Inferior parietal cortex (tissue), 1 donor: ENCODE results near the gene SLC9A4.
"Not testable (repeated sequence)": the region's sequence is repeated elsewhere in the genome, so short reads cannot be mapped to it uniquely, and the experiment has no call there.

ENCODE experiments used
- DNase-seq: peaks from one replicate; pipeline ENCODE4 v3.0.0-alpha.2; 2016; ENCODE audit errors: extremely low spot score

Gene SLC9A4

DNA sequence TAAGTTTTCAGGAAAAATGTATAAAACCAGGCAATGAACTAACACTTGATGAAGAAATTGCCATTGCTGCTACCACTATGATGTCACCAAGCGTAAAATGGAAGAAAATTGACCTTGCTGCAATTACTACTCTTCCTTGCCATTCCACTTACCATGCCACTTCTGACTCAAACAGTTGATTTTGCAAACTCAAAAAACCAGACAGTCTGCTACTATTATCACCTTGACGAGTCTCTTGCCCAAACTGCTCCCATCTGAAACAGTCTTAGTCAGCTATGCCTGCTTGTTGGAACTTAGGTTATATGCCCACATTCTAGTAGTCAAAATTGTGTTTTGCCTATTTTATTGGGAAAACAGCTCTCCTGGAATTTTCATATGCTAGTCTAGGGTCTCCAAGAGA lies 74.4 kb downstream of the SLC9A4 start:
- DNase-seq, result no peak

DNA sequence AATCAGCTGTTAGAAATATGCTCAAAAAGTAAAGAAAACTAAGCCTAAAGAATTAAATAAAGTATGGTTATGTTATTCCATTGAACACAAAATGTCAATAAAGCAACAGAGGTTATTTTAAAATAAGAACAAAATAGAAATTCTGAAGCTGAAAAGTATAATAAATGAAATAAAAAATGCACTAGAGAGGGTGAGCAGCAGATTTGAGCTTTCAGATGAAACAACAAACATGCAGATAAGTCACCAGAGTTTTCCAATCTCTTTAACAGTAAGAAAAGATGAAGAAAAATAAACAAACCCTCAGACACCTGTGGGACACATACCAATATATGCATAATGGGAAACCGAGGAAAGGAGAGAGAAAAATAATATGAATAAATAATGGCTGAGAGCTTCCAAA lies 76.0 kb downstream of the SLC9A4 start:
- DNase-seq, result no peak

DNA sequence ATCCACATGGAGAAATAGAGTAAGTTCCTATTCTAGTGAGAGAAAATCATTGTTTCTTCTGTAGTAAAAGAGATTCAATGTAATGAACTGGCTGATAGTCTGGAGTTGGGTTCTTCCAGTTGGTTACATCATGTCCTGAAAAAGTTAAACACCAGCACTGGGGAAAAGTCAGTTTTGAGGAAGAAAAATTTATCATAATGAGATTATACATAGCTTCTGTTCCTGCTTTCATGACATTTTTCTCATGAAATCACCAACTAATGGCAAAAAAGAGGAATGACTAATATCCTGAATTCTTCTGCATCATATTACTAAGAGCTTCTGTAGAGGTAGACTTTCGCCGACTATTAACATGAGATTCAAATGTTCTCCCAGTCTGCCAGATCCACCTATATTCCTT lies 77.1 kb downstream of the SLC9A4 start:
- DNase-seq, result no peak

DNA sequence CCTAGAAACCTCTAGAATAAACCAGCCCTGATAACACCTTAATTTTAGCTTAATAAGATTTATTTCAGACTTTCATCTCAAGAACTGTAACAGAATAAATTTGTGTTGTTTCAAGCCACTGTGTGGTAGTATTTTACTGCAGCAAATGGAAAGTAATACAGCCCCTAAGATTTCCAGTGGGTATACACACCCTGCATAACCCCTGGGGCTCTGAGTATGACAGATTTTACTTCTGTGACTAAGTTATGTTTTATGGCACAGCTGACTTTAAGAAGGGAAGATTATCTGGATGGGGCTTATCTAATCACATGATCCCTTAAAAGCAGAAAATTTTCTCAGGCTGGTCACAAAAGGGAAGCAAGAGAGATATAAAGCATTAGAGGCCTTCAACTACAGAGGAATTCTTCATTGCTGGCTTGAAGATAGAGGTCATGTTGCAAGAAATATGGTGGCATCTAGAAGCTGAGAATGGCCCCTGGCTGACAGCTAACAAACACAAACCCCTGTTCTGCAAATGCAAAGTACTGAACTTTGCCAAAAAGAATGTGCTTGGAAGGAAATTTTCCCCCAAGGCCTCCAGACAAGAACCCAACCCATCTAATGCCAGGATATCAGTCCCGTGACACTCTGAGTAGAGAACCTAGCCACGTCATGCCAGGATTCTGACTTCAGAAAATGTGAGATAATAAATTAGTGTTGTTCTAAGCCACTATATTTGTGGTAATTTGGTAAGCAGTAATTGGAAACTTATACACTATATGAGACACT lies 78.5 kb downstream of the SLC9A4 start:
- no peak for DNase-seq

DNA sequence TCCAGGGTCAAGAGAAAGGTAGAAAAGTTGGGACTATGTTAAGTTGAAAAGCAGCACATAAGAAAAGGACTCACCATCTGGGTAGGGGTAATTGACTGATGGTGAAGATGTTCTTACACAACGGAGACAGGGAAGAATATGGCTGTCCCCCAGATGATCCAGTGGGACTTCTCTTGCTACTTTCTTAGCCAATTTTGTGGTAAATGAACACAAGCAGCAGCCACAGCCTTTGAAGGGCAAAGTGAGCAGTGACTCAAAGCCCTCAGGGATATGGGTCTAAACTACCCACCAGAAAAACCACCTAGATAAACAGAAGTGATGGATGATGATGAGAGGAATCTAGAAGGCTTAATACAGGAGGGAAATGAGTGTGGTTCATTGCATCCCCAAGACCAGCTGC lies 80.6 kb downstream of the SLC9A4 start:
- DNase-seq, result no peak

DNA sequence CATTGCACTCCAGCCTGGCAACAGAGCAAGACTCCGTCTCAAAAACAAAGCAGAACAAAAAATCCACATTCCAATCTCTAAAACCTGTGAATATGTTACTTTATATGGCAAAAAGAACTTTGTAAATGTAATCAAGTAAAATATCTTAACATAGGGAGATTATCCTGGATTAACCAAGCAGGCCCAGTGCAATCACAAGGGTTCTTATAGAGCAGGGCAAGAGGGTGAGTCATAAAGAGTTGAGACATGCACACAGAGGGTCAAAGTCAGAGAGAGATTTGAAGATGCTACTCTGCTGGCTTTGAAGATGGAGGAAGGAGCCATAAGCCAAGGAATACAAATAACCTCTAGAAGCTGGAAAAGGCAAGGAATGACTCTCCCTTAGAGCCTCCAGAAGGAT lies 85.4 kb downstream of the SLC9A4 start:
- DNase-seq, result no peak

DNA sequence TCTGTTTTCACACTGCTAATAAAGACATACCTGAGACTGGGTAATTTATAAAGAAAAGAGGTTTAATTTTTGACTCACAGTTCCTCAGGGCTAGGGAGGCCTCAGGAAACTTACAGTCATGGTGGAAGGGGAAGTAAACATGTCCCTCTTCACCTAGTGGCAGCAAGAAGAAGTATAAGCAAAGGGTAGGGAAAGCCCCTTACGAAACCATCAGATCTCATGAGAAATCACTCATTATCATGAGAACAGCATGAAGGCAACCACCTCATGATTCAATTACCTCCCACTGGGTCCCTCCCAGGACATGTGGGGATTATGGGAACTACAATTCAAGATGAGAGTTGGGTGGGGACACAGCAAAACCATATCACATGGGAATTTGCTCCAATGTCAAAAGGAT lies 89.5 kb downstream of the SLC9A4 start:
- not testable (repeated sequence) for DNase-seq

DNA sequence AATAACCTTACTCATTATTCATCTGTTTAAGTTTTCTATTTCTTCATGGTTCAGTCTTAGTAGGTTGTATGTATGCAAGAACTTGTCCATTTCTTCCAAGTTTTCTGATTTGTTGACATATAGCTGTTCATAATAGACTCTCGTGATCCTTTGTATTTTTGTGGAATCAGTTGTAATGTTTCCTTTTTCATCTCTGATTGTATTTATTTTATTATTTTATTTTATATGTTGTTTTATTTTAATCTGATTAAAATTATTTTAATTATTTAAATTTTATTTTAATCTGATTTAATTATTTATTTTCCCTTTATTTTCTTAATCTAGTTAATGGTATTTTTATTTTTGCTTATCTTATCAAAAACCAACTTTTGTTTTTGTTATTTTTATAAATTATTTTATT lies 102.9 kb downstream of the SLC9A4 start:
- no peak for DNase-seq

DNA sequence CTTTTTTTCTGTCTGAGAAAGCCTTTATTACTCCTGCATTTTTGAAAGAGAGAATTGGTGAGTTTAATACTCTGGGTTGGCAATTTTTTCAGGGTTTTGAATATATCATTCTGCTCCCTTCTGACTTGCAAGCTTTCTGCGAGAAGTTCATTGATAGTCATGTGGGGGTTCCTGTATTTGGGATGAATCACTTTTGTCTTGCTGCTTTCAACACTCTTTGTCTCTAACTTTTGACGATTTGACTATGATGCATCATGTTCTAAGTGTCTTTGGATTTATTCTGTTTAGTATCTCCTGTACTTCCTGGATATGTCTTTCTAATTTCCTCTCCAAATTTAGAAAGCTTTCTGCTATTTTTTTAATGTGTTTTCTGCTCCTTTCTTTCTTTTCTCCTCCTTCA lies 105.3 kb downstream of the SLC9A4 start:
- DNase-seq, result no peak

DNA sequence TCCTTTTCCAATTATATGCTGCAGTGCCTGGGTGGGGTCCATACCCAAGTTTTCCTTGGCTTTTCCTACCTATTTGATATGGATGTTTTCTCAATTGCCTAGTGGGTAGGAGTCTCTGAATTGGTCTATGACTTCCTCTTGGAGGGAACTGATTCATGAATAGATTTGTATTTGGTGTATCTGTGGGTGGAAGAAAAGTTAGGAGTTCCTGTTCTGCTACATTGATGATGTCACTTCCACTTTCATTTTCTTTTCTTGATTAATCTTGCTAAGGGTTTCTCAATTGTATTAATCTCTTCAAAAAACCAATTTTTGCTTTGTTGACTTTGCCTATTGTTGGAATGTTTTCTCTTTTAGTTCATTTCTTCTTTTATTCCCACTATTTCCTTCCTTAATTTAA lies 108.9 kb downstream of the SLC9A4 start:
- no peak for DNase-seq

DNA sequence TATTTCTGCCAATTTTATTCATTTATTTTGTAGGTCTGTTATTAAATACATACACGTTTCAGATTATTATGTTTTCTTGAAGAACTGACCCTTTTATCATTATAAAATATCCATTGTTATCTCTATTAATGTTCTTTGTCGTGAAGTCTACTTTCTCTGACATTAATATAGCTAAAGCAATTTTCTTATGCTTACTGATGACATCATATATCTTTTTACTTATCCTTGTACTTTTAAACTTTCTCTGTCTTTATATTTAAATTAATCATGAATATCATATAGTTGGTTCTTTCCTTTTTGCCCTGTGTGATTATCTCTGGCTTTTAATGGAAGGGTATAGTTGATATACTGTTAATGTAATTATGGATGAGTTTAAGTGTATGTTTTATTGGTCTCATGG lies 109.8 kb downstream of the SLC9A4 start:
- DNase-seq, result no peak
